H9 (cell line): ENCODE results near the gene GRIA1. TPM values are rescaled to one million over a fixed set of nuclear protein-coding genes. Genes with fewer than 3 reads are reported as not detected.

Source experiments
- DNase-seq: peaks from one replicate; pipeline ENCODE4 v3.0.0-alpha.2; 2017
- H2AFZ ChIP-seq: one replicate; pipeline ENCODE4 v1.6.1; 2013; ENCODE audit warnings: mild to moderate bottlenecking, low read length, control low read depth, moderate library complexity
- H2AK5ac ChIP-seq: 2 replicates; pipeline ENCODE4 v1.6.1; 2013; ENCODE audit warnings: low read length, control low read depth, mixed read lengths; ENCODE audit not compliant: insufficient read length
- H2BK120ac ChIP-seq: one replicate; pipeline ENCODE4 v1.6.1; 2013; ENCODE audit warnings: low read depth, mild to moderate bottlenecking, low read length, control low read depth, inconsistent platforms; ENCODE audit not compliant: poor library complexity, severe bottlenecking
- H2BK12ac ChIP-seq: 2 replicates; pipeline ENCODE4 v1.6.1; 2013; ENCODE audit warnings: low read length, control low read depth, mixed read lengths, low read depth; ENCODE audit not compliant: insufficient read length
- H2BK15ac ChIP-seq: 2 replicates; pipeline ENCODE4 v1.6.1; 2013; ENCODE audit warnings: low read depth, low read length, control low read depth
- H2BK20ac ChIP-seq: one replicate; pipeline ENCODE4 v1.6.1; 2013; ENCODE audit warnings: low read depth, mild to moderate bottlenecking, low read length, control low read depth, inconsistent platforms; ENCODE audit not compliant: poor library complexity, severe bottlenecking
- H2BK5ac ChIP-seq: 2 replicates; pipeline ENCODE4 v1.6.1; 2013; ENCODE audit warnings: low read length, control low read depth, mixed read lengths; ENCODE audit not compliant: insufficient read length
- H3K14ac ChIP-seq: 2 replicates; pipeline ENCODE4 v1.6.1; 2013; ENCODE audit warnings: low read length, control low read depth; ENCODE audit not compliant: insufficient read depth
- H3K18ac ChIP-seq: 2 replicates; pipeline ENCODE4 v1.6.1; 2013; ENCODE audit warnings: low read depth, mild to moderate bottlenecking, mixed read lengths, low read length, control low read depth; ENCODE audit not compliant: insufficient read length
- H3K23ac ChIP-seq: 2 replicates; pipeline ENCODE4 v1.6.1; 2013; ENCODE audit warnings: low read length, control low read depth, mixed read lengths, low read depth; ENCODE audit not compliant: insufficient read length
- H3K23me2 ChIP-seq: 2 replicates; pipeline ENCODE4 v1.6.1; 2013; ENCODE audit warnings: low read depth, mild to moderate bottlenecking, mixed read lengths, low read length, control low read depth; ENCODE audit not compliant: insufficient read length, poor library complexity, severe bottlenecking
- H3K27ac ChIP-seq: 2 replicates; pipeline ENCODE4 v1.5.1; 2013; ENCODE audit warnings: low read length, control low read depth, mixed read lengths, low read depth; ENCODE audit not compliant: insufficient read length
- H3K27me3 ChIP-seq: 2 replicates; pipeline ENCODE4 v1.6.1; 2013; ENCODE audit warnings: low read length, control low read depth, inconsistent platforms; ENCODE audit not compliant: insufficient read depth
- H3K4ac ChIP-seq: 2 replicates; pipeline ENCODE4 v1.6.1; 2013; ENCODE audit warnings: low read depth, mild to moderate bottlenecking, control low read depth, inconsistent platforms, low read length, moderate library complexity
- H3K4me1 ChIP-seq: 2 replicates; pipeline ENCODE4 v1.6.1; 2013; ENCODE audit warnings: low read length, control low read depth, inconsistent platforms; ENCODE audit not compliant: insufficient read depth
- H3K4me2 ChIP-seq: 2 replicates; pipeline ENCODE4 v1.6.1; 2013; ENCODE audit warnings: low read length, control low read depth, mixed read lengths; ENCODE audit not compliant: insufficient read length, insufficient read depth
- H3K56ac ChIP-seq: 2 replicates; pipeline ENCODE4 v1.6.1; 2013; ENCODE audit warnings: low read depth, mild to moderate bottlenecking, mixed read lengths, low read length, control low read depth; ENCODE audit not compliant: insufficient read length
- H3K79me1 ChIP-seq: 2 replicates; pipeline ENCODE4 v1.6.1; 2013; ENCODE audit warnings: low read depth, mild to moderate bottlenecking, moderate library complexity, low read length, control low read depth, inconsistent platforms; ENCODE audit not compliant: insufficient read depth, poor library complexity, severe bottlenecking
- H3K79me2 ChIP-seq: 2 replicates; pipeline ENCODE4 v1.6.1; 2013; ENCODE audit warnings: low read length, control low read depth, inconsistent platforms; ENCODE audit not compliant: insufficient read depth
- H3K9ac ChIP-seq: 2 replicates; pipeline ENCODE4 v1.6.1; 2013; ENCODE audit warnings: low read length, control low read depth, mixed read lengths; ENCODE audit not compliant: insufficient read length; ENCODE audit errors: extremely low read depth
- H3K9me3 ChIP-seq: one replicate; pipeline ENCODE4 v1.6.1; 2013; ENCODE audit warnings: low read depth, low read length, inconsistent platforms; ENCODE audit not compliant: control insufficient read depth
- H3T11ph ChIP-seq: one replicate; pipeline ENCODE4 v1.6.1; 2013; ENCODE audit warnings: mild to moderate bottlenecking, low read length, control low read depth, inconsistent platforms
- H4K20me1 ChIP-seq: one replicate; pipeline ENCODE4 v1.6.1; 2013; ENCODE audit not compliant: control insufficient read depth, insufficient read length, insufficient read depth
- H4K5ac ChIP-seq: 2 replicates; pipeline ENCODE4 v1.6.1; 2013; ENCODE audit warnings: low read depth, mild to moderate bottlenecking, mixed read lengths, low read length, control low read depth; ENCODE audit not compliant: insufficient read length
- H4K8ac ChIP-seq: replicated peaks from 2 replicates; pipeline ENCODE4 v1.6.1; 2013; ENCODE audit warnings: low read length, control low read depth, mixed read lengths, low read depth; ENCODE audit not compliant: insufficient read length
- H4K91ac ChIP-seq: 2 replicates; pipeline ENCODE4 v1.6.1; 2013; ENCODE audit warnings: low read depth, mild to moderate bottlenecking, moderate library complexity, mixed read lengths, low read length, control low read depth; ENCODE audit not compliant: insufficient read length
- H3K27ac Mint-ChIP-seq, 3 experiments: 2 replicates in 2 of 3; 3 replicates in 1 of 3; pipeline ENCODE4 v1.8.0; 2020 to 2021; ENCODE audit warnings: mixed read lengths in 3 of 3, mild to moderate bottlenecking in 1 of 3, moderate library complexity in 1 of 3
- H3K27me3 Mint-ChIP-seq: 2 replicates; pipeline ENCODE4 v1.8.0; 2021; ENCODE audit warnings: low read depth, mild to moderate bottlenecking, moderate library complexity, mixed read lengths
- H3K36me3 Mint-ChIP-seq, 3 experiments: 2 replicates in 2 of 3; 3 replicates in 1 of 3; pipeline ENCODE4 v1.8.0; 2020 to 2021; ENCODE audit warnings: low read depth in 3 of 3, mixed read lengths in 3 of 3; ENCODE audit not compliant: insufficient read depth in 1 of 3
- H3K4me1 Mint-ChIP-seq, 2 experiments: 2 replicates each; pipeline ENCODE4 v1.8.0; 2020; ENCODE audit warnings: mixed read lengths in 2 of 2
- H3K4me3 Mint-ChIP-seq, 2 experiments: 2 replicates in 1 of 2; 3 replicates in 1 of 2; pipeline ENCODE4 v1.8.0; 2020 to 2021; ENCODE audit warnings: mild to moderate bottlenecking in 2 of 2, mixed read lengths in 2 of 2, moderate library complexity in 1 of 2
- H3K9me3 Mint-ChIP-seq, 2 experiments: 2 replicates in 1 of 2; 3 replicates in 1 of 2; pipeline ENCODE4 v1.8.0; 2020; ENCODE audit warnings: mild to moderate bottlenecking in 2 of 2, mixed read lengths in 2 of 2, moderate library complexity in 1 of 2
- WGBS: extraction: QIAGEN DNeasy Blood & Tissue Kit; methylation state at CpG from one replicate; pipeline ENCODE4 v1.1.7; 2013; ENCODE audit warnings: missing lambda C conversion rate, low lambda C conversion rate, mixed read lengths; ENCODE audit not compliant: insufficient read length; ENCODE audit errors: extremely low coverage; 5-methylcytosine and 5-hydroxymethylcytosine counted together
- total RNA-seq: library from RNA; stranded (reverse); gene quantifications from 2 replicates; pipeline ENCODE4 v1.2.1, GENCODE V29; 2021
- TF ChIP-seq, protein P1 (sequence below): fragments of 200-600 bp; sonication (generic); conservative IDR thresholded peaks from 3 replicates; pipeline ENCODE4 v1.8.0; 2021; ENCODE audit warnings: antibody characterized with exemption, mild to moderate bottlenecking

The GRIA1 gene
- total RNA-seq, 1 experiment from 2014 or later = 0.52 TPM

DNA sequence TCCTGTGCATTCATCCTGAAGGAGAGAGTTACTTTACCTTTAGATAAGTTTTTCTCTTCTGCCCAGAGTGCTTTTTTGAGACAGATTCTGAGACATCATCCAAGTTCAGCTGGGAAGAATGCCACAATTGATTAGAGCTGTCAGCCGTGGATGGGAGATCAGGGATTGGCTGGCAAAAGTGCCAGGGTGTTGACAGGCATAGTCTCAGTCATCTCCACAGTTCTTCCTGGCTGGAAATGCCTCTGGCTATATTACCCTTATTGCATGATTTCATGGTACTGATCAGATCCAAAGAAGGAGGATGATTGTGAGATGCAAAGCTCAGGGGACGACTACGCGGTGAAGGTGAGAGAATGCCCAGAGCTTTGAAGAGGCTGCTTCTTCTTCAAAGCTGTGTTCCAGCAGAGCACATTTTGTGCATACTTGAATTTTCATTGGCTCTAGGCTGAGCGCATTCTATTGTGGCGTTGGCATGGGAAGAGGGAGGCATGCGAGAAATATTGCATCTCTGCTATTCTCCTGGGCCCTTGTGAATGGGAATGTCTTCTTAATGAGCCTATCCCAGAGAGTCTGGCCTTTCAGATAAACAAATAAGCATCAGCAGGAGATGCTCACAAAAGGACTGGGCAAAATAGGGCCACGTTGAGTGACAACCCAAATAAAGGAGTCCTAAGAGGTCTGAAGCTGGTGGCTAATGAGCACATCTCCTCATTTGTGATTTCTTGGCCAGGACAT, 82.1 kb downstream of the GRIA1 start:
- no peak overlapping the region for H2BK120ac ChIP-seq
- H2BK5ac ChIP-seq = no peak overlapping the region
- H3T11ph ChIP-seq = no peak overlapping the region
- no peak for DNase-seq
- H3K36me3 Mint-ChIP-seq = no peaks in the 10 kb centered on the region
- no CpG with 5 or more reads among the region's 8 CpGs for WGBS
- H4K91ac ChIP-seq = no peak overlapping the region
- no peak overlapping the region for H4K5ac ChIP-seq
- H3K4me3 Mint-ChIP-seq = no peak overlapping the region
- no peaks in the 10 kb centered on the region for H3K79me2 ChIP-seq
- H3K4me1 Mint-ChIP-seq = peaks cover 7% of the 10 kb centered on the region in 2 experiments
- H2BK20ac ChIP-seq = no peak overlapping the region
- H3K23me2 ChIP-seq = no peaks in the 10 kb centered on the region
- no peak overlapping the region for H3K4ac ChIP-seq
- H2BK15ac ChIP-seq = no peak overlapping the region
- no peak overlapping the region for H3K23ac ChIP-seq
- H3K56ac ChIP-seq = no peak overlapping the region
- no peak overlapping the region for H3K27ac Mint-ChIP-seq
- no peak overlapping the region for H2BK12ac ChIP-seq
- H3K9me3 Mint-ChIP-seq = no peaks in the 10 kb centered on the region
- H3K27me3 Mint-ChIP-seq = no peaks in the 10 kb centered on the region; the same call in 1 of the 2 replicates
- H2AFZ ChIP-seq = no peak overlapping the region
- H4K8ac ChIP-seq = no peak overlapping the region
- no peak overlapping the region for H3K27ac ChIP-seq
- H3K9ac ChIP-seq = no peak overlapping the region
- H3K4me2 ChIP-seq = no peak overlapping the region
- H3K27me3 ChIP-seq = no peaks in the 10 kb centered on the region
- no peak overlapping the region for H2AK5ac ChIP-seq
- H3K14ac ChIP-seq = no peak overlapping the region
- no peaks in the 10 kb centered on the region for H3K4me1 ChIP-seq
- H4K20me1 ChIP-seq = no peaks in the 10 kb centered on the region
- no peak overlapping the region for H3K18ac ChIP-seq
- TF ChIP-seq, protein P1, sequence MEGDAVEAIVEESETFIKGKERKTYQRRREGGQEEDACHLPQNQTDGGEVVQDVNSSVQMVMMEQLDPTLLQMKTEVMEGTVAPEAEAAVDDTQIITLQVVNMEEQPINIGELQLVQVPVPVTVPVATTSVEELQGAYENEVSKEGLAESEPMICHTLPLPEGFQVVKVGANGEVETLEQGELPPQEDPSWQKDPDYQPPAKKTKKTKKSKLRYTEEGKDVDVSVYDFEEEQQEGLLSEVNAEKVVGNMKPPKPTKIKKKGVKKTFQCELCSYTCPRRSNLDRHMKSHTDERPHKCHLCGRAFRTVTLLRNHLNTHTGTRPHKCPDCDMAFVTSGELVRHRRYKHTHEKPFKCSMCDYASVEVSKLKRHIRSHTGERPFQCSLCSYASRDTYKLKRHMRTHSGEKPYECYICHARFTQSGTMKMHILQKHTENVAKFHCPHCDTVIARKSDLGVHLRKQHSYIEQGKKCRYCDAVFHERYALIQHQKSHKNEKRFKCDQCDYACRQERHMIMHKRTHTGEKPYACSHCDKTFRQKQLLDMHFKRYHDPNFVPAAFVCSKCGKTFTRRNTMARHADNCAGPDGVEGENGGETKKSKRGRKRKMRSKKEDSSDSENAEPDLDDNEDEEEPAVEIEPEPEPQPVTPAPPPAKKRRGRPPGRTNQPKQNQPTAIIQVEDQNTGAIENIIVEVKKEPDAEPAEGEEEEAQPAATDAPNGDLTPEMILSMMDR = no peak
- H3K9me3 ChIP-seq = no peaks in the 10 kb centered on the region
- H3K79me1 ChIP-seq = no peaks in the 10 kb centered on the region
